Esophagus squamous epithelium (tissue), 5 donors: ENCODE results near the gene KLHDC7B. TPM values are rescaled to one million over a fixed set of nuclear protein-coding genes. Genes with fewer than 3 reads are reported as not detected.

Experiments
- DNase-seq: peaks from one replicate; lab custom pipeline; 2025; lab: John Stamatoyannopoulos, UW
- H3K27ac ChIP-seq, 4 donors: fragments of 200-600 bp; sonication (generic); one replicate each; pipeline ENCODE4 v1.5.1; 2016 to 2019; ENCODE audit warnings: mild to moderate bottlenecking in 1 of 4
- H3K27me3 ChIP-seq, 4 donors: fragments of 200-600 bp; sonication (generic); 1 replicate in 3 of 4; 2 replicates in 1 of 4; pipeline versions ENCODE4 v1.5.1 to v1.6.0; 2017 to 2021; ENCODE audit warnings: antibody characterized with exemption in 1 of 4
- H3K36me3 ChIP-seq, 3 donors: fragments of 200-600 bp; sonication (generic); one replicate each; pipeline ENCODE4 v1.5.1; 2016 to 2019
- H3K4me1 ChIP-seq, 3 donors: fragments of 200-600 bp; sonication (generic); one replicate each; pipeline ENCODE4 v1.5.1; 2017 to 2019
- H3K4me3 ChIP-seq, 4 donors: fragments of 200-600 bp; sonication (generic); 1 replicate in 3 of 4; 2 replicates in 1 of 4; pipeline ENCODE4 v1.5.1; 2016 to 2019; ENCODE audit warnings: mild to moderate bottlenecking in 2 of 4, moderate library complexity in 1 of 4
- H3K9me3 ChIP-seq, 3 donors: fragments of 200-600 bp; sonication (generic); one replicate each; pipeline ENCODE4 v1.5.1; 2016 to 2019
- CTCF ChIP-seq, 6 experiments: fragments of 450-650 bp in 4 of 6; fragments of 200-600 bp in 2 of 6; sonication (generic) in 2 of 6; IDR thresholded peaks; one replicate each; pipeline ENCODE4 v1.5.1; 2016 to 2019; ENCODE audit warnings: antibody characterized with exemption in 6 of 6, mild to moderate bottlenecking in 4 of 6, moderate library complexity in 4 of 6
- POLR2A ChIP-seq, 4 donors: fragments of 450-650 bp; IDR thresholded peaks; one replicate each; pipeline ENCODE4 v1.6.1; 2017; ENCODE audit warnings: antibody characterized with exemption in 4 of 4, mild to moderate bottlenecking in 4 of 4, moderate library complexity in 3 of 4
- WGBS, 2 donors: methylation state at CpG; one replicate each; pipeline ENCODE4 v1.1.5; 2018; 5-methylcytosine and 5-hydroxymethylcytosine counted together
- intact Hi-C: fragments of 100-400 bp; cut with DNase I; formaldehyde crosslinking; loops from one replicate; pipeline ENCODE4 v1.15.0; 2022
- total RNA-seq, 4 donors: library from RNA; depleted of rRNA; stranded (reverse); fragments of >200 nt; gene quantifications; one replicate each; pipeline ENCODE4 v1.1.0, GENCODE V29; 2016
- donor health status: DM: yes; HTN: yes; CAD: no.

Gene KLHDC7B
- total RNA-seq, 4 donors from 2014 or later, result 0.26 to 0.53 (median 0.40) TPM

- Histone ChIP-seq H3K4me1 (peaks cover 17 to 24% (median 19%) of the 10 kb centered on the region in 3 donors), H3K27ac (no peak overlapping the region), H3K9me3 (no peaks in the 10 kb centered on the region), H3K36me3 (peaks cover 0 to 12% (median 6%) of the 10 kb centered on the region in 3 donors), H3K27me3 (no peaks in the 10 kb centered on the region), H3K4me3 (no peak overlapping the region)
- no peak for DNase-seq
- TF ChIP-seq CTCF (IDR thresholded peaks at IDR 0.05) (no peak), POLR2A (IDR thresholded peaks at IDR 0.05) (no peak)
- 84 to 93% methylated on average over 3 of the region's 3 CpGs for WGBS, 2 donors
- intact Hi-C loops, result no loop called here
These were observed 39.5 kb downstream of the KLHDC7B start for GRCh38 chr22:50585238-50585637.

GRCh38 chr22:50585781-50586180, 40.1 kb downstream of the KLHDC7B start:
- DNase-seq, result no peak
- H3K9me3 ChIP-seq, result no peaks in the 10 kb centered on the region
- intact Hi-C loops, result no loop called here
- H3K27ac ChIP-seq, result no peak overlapping the region
- peaks cover 17 to 24% (median 19%) of the 10 kb centered on the region in 3 donors for H3K4me1 ChIP-seq
- no peaks in the 10 kb centered on the region for H3K27me3 ChIP-seq
- H3K4me3 ChIP-seq, result no peak overlapping the region
- TF ChIP-seq POLR2A (IDR thresholded peaks at IDR 0.05) (no peak), CTCF (IDR thresholded peaks at IDR 0.05) (no peak)
- H3K36me3 ChIP-seq, result peaks cover 0 to 6% (median 6%) of the 10 kb centered on the region in 3 donors
- WGBS, 2 donors, result 84 to 96% methylated on average over 2 to 6 of the region's 8 CpGs

GRCh38 chr22:50586416-50586815, 40.7 kb downstream of the KLHDC7B start:
- intact Hi-C loops, result no loop called here
- no peak for DNase-seq

DNA sequence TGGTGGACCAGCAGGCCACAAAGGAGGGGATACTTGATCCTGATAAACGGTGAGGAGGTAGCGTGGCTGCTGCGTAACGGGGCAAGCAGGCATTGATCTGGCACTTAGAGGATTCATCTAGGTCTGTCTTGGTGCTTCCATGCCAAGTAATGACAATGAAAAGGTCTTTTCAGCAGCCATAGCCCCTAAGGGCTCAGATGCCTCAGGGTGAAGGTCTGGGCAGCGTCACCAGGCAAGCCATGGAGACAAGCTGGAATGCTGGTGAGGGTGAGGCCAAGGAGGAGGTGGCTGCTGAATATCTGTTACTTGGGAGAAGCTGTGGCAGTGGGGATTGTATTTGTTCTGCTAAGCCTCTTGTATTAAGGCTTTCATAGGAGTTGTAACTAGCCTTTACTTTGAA, 41.7 kb downstream of the KLHDC7B start:
- DNase-seq, result no peak

More at GRCh38 chr22:50586416-50586815, 40.7 kb downstream of the KLHDC7B start:
- no peaks in the 10 kb centered on the region for H3K27me3 ChIP-seq
- peaks cover 0 to under 1% (median 0%) of the 10 kb centered on the region in 3 donors for H3K36me3 ChIP-seq
- no peaks in the 10 kb centered on the region for H3K9me3 ChIP-seq
- H3K27ac ChIP-seq, result no peak overlapping the region
- H3K4me3 ChIP-seq, result no peak overlapping the region
- TF ChIP-seq CTCF (IDR thresholded peaks at IDR 0.05) (no peak), POLR2A (IDR thresholded peaks at IDR 0.05) (no peak)
- H3K4me1 ChIP-seq, result peaks cover 12 to 19% (median 15%) of the 10 kb centered on the region in 3 donors
- 84 to 93% methylated on average over 4 to 5 of the region's 5 CpGs for WGBS, 2 donors

GRCh38 chr22:50595189-50595588, 49.5 kb downstream of the KLHDC7B start:
- intact Hi-C loops, result no loop called here
- Histone ChIP-seq H3K4me1 (peaks cover 0 to 7% (median 1%) of the 10 kb centered on the region in 3 donors), H3K4me3 (no peak overlapping the region), H3K27ac (no peak overlapping the region), H3K27me3 (peaks cover 0 to 23% (median 0%) of the 10 kb centered on the region in 4 donors), H3K36me3 (no peaks in the 10 kb centered on the region), H3K9me3 (no peaks in the 10 kb centered on the region)
- TF ChIP-seq POLR2A (IDR thresholded peaks at IDR 0.05) (no peak), CTCF (IDR thresholded peaks at IDR 0.05) (no peak)
- DNase-seq, result no peak
- 83 to 94% methylated on average over 3 of the region's 3 CpGs for WGBS, 2 donors

More for the DNA sequence above, 41.7 kb downstream of the KLHDC7B start:
- Histone ChIP-seq H3K4me1 (peaks cover 7 to 11% (median 10%) of the 10 kb centered on the region in 3 donors), H3K36me3 (no peaks in the 10 kb centered on the region), H3K27ac (no peak overlapping the region), H3K27me3 (no peaks in the 10 kb centered on the region), H3K9me3 (no peaks in the 10 kb centered on the region), H3K4me3 (no peak overlapping the region)
- TF ChIP-seq CTCF (IDR thresholded peaks at IDR 0.05), result no peak
- TF ChIP-seq POLR2A (IDR thresholded peaks at IDR 0.05), result no peak
- 67 to 93% methylated on average over 1 to 5 of the region's 5 CpGs for WGBS, 2 donors
- intact Hi-C loops, result no loop called here
